ENCODE results near the gene GLCE.

GLCE gene

GRCh38 chr15:69154078-69154477 is 6.4 kb upstream of the GLCE start:
- Histone ChIP-seq H3K27me3 (replicated peaks; ENCODE audit: control insufficient read depth, insufficient read depth, low read length) (no peaks in the 10 kb centered on the region; the same call in 1 of the 2 replicates), H3K36me3 (ENCODE audit: control insufficient read depth, insufficient read depth, low read length) (no peaks in the 10 kb centered on the region), H3K4me3 (replicated peaks; ENCODE audit: low read depth, low read length) (no peak overlapping the region)
- TF ChIP-seq, protein P1, sequence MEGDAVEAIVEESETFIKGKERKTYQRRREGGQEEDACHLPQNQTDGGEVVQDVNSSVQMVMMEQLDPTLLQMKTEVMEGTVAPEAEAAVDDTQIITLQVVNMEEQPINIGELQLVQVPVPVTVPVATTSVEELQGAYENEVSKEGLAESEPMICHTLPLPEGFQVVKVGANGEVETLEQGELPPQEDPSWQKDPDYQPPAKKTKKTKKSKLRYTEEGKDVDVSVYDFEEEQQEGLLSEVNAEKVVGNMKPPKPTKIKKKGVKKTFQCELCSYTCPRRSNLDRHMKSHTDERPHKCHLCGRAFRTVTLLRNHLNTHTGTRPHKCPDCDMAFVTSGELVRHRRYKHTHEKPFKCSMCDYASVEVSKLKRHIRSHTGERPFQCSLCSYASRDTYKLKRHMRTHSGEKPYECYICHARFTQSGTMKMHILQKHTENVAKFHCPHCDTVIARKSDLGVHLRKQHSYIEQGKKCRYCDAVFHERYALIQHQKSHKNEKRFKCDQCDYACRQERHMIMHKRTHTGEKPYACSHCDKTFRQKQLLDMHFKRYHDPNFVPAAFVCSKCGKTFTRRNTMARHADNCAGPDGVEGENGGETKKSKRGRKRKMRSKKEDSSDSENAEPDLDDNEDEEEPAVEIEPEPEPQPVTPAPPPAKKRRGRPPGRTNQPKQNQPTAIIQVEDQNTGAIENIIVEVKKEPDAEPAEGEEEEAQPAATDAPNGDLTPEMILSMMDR (IDR thresholded peaks at IDR 0.05; ENCODE audit: insufficient read depth, low read length, poor library complexity, severe bottlenecking), result no peak
- no peak for DNase-seq (ENCODE audit: extremely low read depth, insufficient read length)

- Histone ChIP-seq H3K27me3 (replicated peaks; ENCODE audit: control insufficient read depth, insufficient read depth, low read length) (no peaks in the 10 kb centered on the region; the same call in 1 of the 2 replicates), H3K36me3 (ENCODE audit: control insufficient read depth, insufficient read depth, low read length) (no peaks in the 10 kb centered on the region), H3K4me3 (replicated peaks; ENCODE audit: low read depth, low read length) (no peak overlapping the region)
- no peak for DNase-seq (ENCODE audit: extremely low read depth, insufficient read length)
- TF ChIP-seq, protein P1 (IDR thresholded peaks at IDR 0.05; ENCODE audit: insufficient read depth, low read length, poor library complexity, severe bottlenecking), result no peak
Observed at GRCh38 chr15:69154684-69155083, 5.8 kb upstream of the GLCE start.

GRCh38 chr15:69156736-69157381 is 3.6 kb upstream of the GLCE start:
- H3K27me3 ChIP-seq (replicated peaks; ENCODE audit: control insufficient read depth, insufficient read depth, low read length), result no peaks in the 10 kb centered on the region
- TF ChIP-seq, protein P1 (IDR thresholded peaks at IDR 0.05; ENCODE audit: insufficient read depth, low read length, poor library complexity, severe bottlenecking), result no peak
- no peak overlapping the region for H3K4me3 ChIP-seq (replicated peaks; ENCODE audit: low read depth, low read length)
- H3K36me3 ChIP-seq (ENCODE audit: control insufficient read depth, insufficient read depth, low read length), result no peaks in the 10 kb centered on the region
- no peak for DNase-seq (ENCODE audit: extremely low read depth, insufficient read length)

GRCh38 chr15:69158201-69158842 is 2.1 kb upstream of the GLCE start:
- no peak for DNase-seq (ENCODE audit: extremely low read depth, insufficient read length)
- no peaks in the 10 kb centered on the region; the same call in 1 of the 2 replicates for H3K27me3 ChIP-seq (replicated peaks; ENCODE audit: control insufficient read depth, insufficient read depth, low read length)
- TF ChIP-seq, protein P1 (IDR thresholded peaks at IDR 0.05; ENCODE audit: insufficient read depth, low read length, poor library complexity, severe bottlenecking), result no peak
- H3K36me3 ChIP-seq (ENCODE audit: control insufficient read depth, insufficient read depth, low read length), result no peaks in the 10 kb centered on the region
- no peak overlapping the region for H3K4me3 ChIP-seq (replicated peaks; ENCODE audit: low read depth, low read length)

DNA sequence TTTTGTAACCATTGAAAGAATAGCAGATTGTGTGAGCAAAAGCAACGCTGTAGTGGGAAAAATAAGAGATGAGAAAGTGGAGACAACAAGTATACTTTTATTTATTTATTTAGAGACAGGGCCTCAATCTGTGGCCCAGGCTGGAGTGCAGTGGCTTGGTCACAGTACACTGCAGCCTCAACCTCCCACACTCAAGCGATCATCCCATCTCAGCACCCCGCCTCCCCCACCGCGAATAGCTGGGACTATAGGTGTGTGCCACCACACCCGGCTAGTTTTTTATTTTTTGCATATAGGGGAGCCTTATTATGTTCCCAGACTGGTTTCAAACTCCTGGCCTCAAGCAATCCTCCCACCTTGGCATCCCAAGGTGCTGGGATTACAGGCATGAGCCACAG is 1.6 kb upstream of the GLCE start:
- H3K27me3 ChIP-seq (replicated peaks; ENCODE audit: control insufficient read depth, insufficient read depth, low read length), result no peaks in the 10 kb centered on the region; the same call in 1 of the 2 replicates
- no peak for DNase-seq (ENCODE audit: extremely low read depth, insufficient read length)
- TF ChIP-seq, protein P1 (IDR thresholded peaks at IDR 0.05; ENCODE audit: insufficient read depth, low read length, poor library complexity, severe bottlenecking), result no peak
- H3K36me3 ChIP-seq (ENCODE audit: control insufficient read depth, insufficient read depth, low read length), result no peaks in the 10 kb centered on the region
- H3K4me3 ChIP-seq (replicated peaks; ENCODE audit: low read depth, low read length), result no peak overlapping the region
